ENCODE data around the gene RNF215.
"Not testable (repeated sequence)": the region's sequence is repeated elsewhere in the genome, so short reads cannot be mapped to it uniquely, and the experiment has no call there.

The RNF215 gene

GRCh38 chr22:30347255-30347892 is 39.8 kb downstream of the RNF215 start:
- Histone ChIP-seq H3K4me3 (no peak overlapping the region), H3K27ac (no peak overlapping the region)
- DNase-seq (ENCODE audit: low spot score): no peak
- no peak for TF ChIP-seq CTCF (IDR thresholded peaks at IDR 0.05)

GRCh38 chr22:30344447-30345200 is 42.6 kb downstream of the RNF215 start:
- Histone ChIP-seq H3K27ac (no peak overlapping the region), H3K4me3 (no peak overlapping the region)
- no peak for TF ChIP-seq CTCF (IDR thresholded peaks at IDR 0.05)
- DNase-seq (ENCODE audit: low spot score): no peak

- no peak for TF ChIP-seq CTCF (IDR thresholded peaks at IDR 0.05)
- Histone ChIP-seq H3K27ac (peak overlapping the region; percentile 28 to 78), H3K4me3 (no peak overlapping the region)
- no peak for DNase-seq (ENCODE audit: low spot score)
Observed at GRCh38 chr22:30340911-30341685, 46.1 kb downstream of the RNF215 start.

GRCh38 chr22:30338802-30339201 is 48.4 kb downstream of the RNF215 start:
- Histone ChIP-seq H3K27ac (no peak overlapping the region), H3K4me3 (no peak overlapping the region)
- DNase-seq (ENCODE audit: low spot score): no peak
- no peak for TF ChIP-seq CTCF (IDR thresholded peaks at IDR 0.05)

GRCh38 chr22:30338341-30338740 is 48.9 kb downstream of the RNF215 start:
- H3K4me3 ChIP-seq; H3K27ac ChIP-seq; DNase-seq (ENCODE audit: low spot score): not testable (repeated sequence)

GRCh38 chr22:30337461-30337778 is 49.8 kb downstream of the RNF215 start:
- no peak overlapping the region for H3K4me3 ChIP-seq
- no peak for DNase-seq (ENCODE audit: low spot score)
- no peak overlapping the region for H3K27ac ChIP-seq
- TF ChIP-seq CTCF (IDR thresholded peaks at IDR 0.05): no peak

- no peak for DNase-seq (ENCODE audit: low spot score)
- H3K27ac ChIP-seq: no peak overlapping the region
- TF ChIP-seq CTCF (IDR thresholded peaks at IDR 0.05): no peak
- H3K4me3 ChIP-seq: no peak overlapping the region
Observed at GRCh38 chr22:30336752-30337460, 50.3 kb downstream of the RNF215 start.
